Ascending aorta (tissue), 2 donors: ENCODE data around the gene TCOF1. TPM values are rescaled to one million over a fixed set of nuclear protein-coding genes. Genes with fewer than 3 reads are reported as not detected.

Experiments used
- DNase-seq, 2 donors: peaks; one replicate each; pipeline ENCODE4 v3.0.0-alpha.2; 2019; ENCODE audit warnings: low spot score in 2 of 2
- H3K27ac ChIP-seq, 2 donors: fragments of 200-600 bp; sonication (generic); one replicate each; pipeline ENCODE4 v1.5.1; 2016 to 2017; ENCODE audit warnings: mild to moderate bottlenecking in 1 of 2
- H3K27me3 ChIP-seq: fragments of 200-600 bp; sonication (generic); one replicate; pipeline ENCODE4 v1.5.1; 2017
- H3K36me3 ChIP-seq, 2 donors: fragments of 200-600 bp; sonication (generic); one replicate each; pipeline ENCODE4 v1.5.1; 2016
- H3K4me1 ChIP-seq, 2 donors: fragments of 200-600 bp; sonication (generic); one replicate each; pipeline ENCODE4 v1.5.1; 2016 to 2017; ENCODE audit warnings: mild to moderate bottlenecking in 1 of 2
- H3K4me3 ChIP-seq, 2 donors: fragments of 200-600 bp; sonication (generic); one replicate each; pipeline ENCODE4 v1.5.1; 2016 to 2017; ENCODE audit warnings: mild to moderate bottlenecking in 1 of 2
- H3K9me3 ChIP-seq, 2 donors: fragments of 200-600 bp; sonication (generic); one replicate each; pipeline ENCODE4 v1.5.1; 2016
- intact Hi-C: fragments of 100-400 bp; cut with DNase I; formaldehyde crosslinking; loops from one replicate; pipeline ENCODE4 v1.15.1; 2023
- total RNA-seq: library from RNA; depleted of rRNA; stranded (reverse); fragments of >200 nt; gene quantifications from one replicate; pipeline ENCODE4 v1.1.0, GENCODE V29; 2016
- TF ChIP-seq, protein P1 (sequence below), 3 experiments: fragments of 200-600 bp in 2 of 3; fragments of 450-650 bp in 1 of 3; sonication (generic) in 2 of 3; IDR thresholded peaks; one replicate each; pipeline ENCODE4 v1.5.1; 2016 to 2019; ENCODE audit warnings: antibody characterized with exemption in 3 of 3, mild to moderate bottlenecking in 1 of 3, moderate library complexity in 1 of 3

The TCOF1 gene
- total RNA-seq, 1 donor from 2014 or later, result 31.4 TPM

DNA sequence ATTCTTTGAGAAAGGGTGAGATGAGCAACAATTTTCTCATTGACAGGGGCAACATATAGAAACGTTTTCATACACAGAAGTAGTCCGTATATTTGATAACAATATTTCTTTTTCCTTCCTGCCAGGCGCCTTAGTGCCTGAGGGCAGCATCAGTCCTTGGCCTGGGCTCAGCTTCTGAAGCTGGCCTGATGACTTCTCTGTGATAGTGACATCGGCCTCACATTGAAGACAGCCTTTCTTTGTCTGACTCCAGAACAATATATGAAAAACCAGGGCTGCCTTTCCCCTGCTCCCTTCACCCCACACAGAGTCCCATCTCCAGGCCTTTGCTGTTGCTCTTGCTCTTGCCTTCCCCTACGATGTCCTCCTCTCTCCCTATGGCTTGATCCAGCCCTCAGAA, 24.1 kb upstream of the TCOF1 start:
- intact Hi-C loops, result no loop called here
- H3K4me3 ChIP-seq, result no peak overlapping the region
- no peaks in the 10 kb centered on the region for H3K9me3 ChIP-seq
- no peaks in the 10 kb centered on the region for H3K4me1 ChIP-seq
- no peaks in the 10 kb centered on the region for H3K36me3 ChIP-seq
- H3K27me3 ChIP-seq, result no peaks in the 10 kb centered on the region
- DNase-seq, result no peak
- no peak overlapping the region for H3K27ac ChIP-seq
- TF ChIP-seq, protein P1, sequence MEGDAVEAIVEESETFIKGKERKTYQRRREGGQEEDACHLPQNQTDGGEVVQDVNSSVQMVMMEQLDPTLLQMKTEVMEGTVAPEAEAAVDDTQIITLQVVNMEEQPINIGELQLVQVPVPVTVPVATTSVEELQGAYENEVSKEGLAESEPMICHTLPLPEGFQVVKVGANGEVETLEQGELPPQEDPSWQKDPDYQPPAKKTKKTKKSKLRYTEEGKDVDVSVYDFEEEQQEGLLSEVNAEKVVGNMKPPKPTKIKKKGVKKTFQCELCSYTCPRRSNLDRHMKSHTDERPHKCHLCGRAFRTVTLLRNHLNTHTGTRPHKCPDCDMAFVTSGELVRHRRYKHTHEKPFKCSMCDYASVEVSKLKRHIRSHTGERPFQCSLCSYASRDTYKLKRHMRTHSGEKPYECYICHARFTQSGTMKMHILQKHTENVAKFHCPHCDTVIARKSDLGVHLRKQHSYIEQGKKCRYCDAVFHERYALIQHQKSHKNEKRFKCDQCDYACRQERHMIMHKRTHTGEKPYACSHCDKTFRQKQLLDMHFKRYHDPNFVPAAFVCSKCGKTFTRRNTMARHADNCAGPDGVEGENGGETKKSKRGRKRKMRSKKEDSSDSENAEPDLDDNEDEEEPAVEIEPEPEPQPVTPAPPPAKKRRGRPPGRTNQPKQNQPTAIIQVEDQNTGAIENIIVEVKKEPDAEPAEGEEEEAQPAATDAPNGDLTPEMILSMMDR (IDR thresholded peaks at IDR 0.05), result no peak

DNA sequence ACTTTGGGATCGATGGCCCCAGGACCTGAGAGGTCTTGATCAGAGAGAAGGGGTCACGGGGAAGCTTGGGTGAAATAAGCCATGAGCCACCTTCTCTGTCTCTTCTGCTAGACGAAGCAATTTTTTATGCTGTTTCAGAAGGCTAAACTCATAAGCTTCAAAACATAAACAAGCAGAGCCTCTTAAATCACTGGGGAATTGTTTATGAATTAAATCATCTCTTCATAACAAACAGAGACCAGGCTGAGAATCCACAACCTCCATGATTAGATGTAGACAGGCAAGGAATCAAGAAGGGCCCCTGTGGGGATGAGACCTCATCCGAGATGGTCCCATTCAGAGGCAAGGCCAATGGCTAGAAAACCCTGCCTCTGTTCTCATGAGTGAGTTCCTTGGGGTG, 21.7 kb upstream of the TCOF1 start:
- Histone ChIP-seq H3K4me1 (no peaks in the 10 kb centered on the region), H3K4me3 (no peak overlapping the region), H3K27me3 (no peaks in the 10 kb centered on the region), H3K36me3 (no peaks in the 10 kb centered on the region), H3K27ac (no peak overlapping the region), H3K9me3 (no peaks in the 10 kb centered on the region)
- no peak for DNase-seq
- intact Hi-C loops, result no loop called here
- TF ChIP-seq, protein P1 (IDR thresholded peaks at IDR 0.05), result no peak

DNA sequence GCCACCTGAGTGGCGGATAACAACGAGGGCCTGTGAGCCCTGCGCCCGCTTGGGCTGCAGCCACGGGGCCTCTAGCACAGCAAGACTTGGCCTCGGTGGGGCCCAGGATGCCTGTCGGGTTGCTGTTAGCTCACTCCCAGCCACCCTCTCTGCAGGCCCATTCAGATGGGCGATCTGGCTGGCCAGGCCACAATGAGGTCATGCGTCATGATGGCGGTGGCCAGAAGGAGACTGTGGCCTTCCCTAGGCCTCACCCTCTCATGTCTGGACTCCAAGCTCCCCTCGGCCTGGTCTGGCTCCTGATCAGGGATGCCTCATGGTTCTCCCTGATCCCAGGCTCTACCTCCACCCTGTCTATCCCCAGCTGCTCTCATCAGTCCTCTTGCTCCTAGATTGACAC, 19.0 kb upstream of the TCOF1 start:
- no peak for DNase-seq
- H3K27me3 ChIP-seq, result no peaks in the 10 kb centered on the region
- TF ChIP-seq, protein P1 (IDR thresholded peaks at IDR 0.05), result no peak
- H3K9me3 ChIP-seq, result no peaks in the 10 kb centered on the region
- H3K36me3 ChIP-seq, result no peaks in the 10 kb centered on the region
- H3K4me3 ChIP-seq, result no peak overlapping the region
- H3K27ac ChIP-seq, result no peak overlapping the region
- intact Hi-C loops, result no loop called here
- H3K4me1 ChIP-seq, result no peaks in the 10 kb centered on the region

DNA sequence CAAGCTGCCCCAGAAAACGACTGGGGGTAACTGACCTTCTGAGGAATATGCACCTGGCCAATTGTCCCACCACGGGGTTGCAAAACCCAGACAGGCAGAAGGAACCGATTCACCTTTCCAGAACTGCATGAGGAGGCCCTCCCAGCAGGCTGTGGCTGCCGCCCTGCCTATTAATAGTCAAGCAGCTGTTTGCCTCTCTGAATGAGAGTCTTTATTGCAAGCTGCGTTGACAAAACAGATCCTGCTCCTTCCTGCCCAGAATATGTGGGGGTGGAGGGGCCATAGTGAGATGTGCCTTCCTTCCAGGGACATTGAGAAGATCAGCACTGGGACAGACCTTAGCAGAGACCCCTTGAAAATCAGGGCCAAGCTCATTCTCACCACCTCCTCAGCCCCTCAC, 18.3 kb upstream of the TCOF1 start:
- Histone ChIP-seq H3K36me3 (no peaks in the 10 kb centered on the region), H3K27ac (no peak overlapping the region), H3K27me3 (no peaks in the 10 kb centered on the region), H3K4me3 (no peak overlapping the region), H3K9me3 (no peaks in the 10 kb centered on the region), H3K4me1 (no peaks in the 10 kb centered on the region)
- DNase-seq, result no peak
- TF ChIP-seq, protein P1 (IDR thresholded peaks at IDR 0.05), result no peak
- intact Hi-C loops, result no loop called here

DNA sequence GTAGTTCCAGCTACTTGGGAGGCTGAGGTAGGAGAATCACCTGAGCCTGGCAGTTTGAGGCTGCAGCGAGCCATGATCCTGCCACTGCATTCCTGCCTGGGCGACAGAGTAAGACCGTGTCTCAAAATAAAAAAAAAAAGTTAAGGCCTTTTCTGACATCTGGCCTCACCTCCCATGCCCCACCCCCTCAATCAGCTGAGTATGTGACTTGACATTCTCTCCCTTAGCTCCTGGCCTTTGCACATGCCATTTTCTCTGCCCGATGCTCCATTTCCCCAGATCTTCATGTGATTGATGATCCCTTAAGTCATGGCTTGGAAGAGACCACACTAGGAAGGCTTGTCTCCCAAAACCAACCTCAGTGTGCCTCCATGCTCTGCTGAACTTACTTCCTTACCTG, 17.7 kb upstream of the TCOF1 start:
- Histone ChIP-seq H3K27me3 (no peaks in the 10 kb centered on the region), H3K27ac (no peak overlapping the region), H3K9me3 (no peaks in the 10 kb centered on the region), H3K4me1 (no peaks in the 10 kb centered on the region), H3K4me3 (no peak overlapping the region), H3K36me3 (no peaks in the 10 kb centered on the region)
- TF ChIP-seq, protein P1 (IDR thresholded peaks at IDR 0.05), result no peak
- DNase-seq, result no peak
- intact Hi-C loops, result no loop called here

DNA sequence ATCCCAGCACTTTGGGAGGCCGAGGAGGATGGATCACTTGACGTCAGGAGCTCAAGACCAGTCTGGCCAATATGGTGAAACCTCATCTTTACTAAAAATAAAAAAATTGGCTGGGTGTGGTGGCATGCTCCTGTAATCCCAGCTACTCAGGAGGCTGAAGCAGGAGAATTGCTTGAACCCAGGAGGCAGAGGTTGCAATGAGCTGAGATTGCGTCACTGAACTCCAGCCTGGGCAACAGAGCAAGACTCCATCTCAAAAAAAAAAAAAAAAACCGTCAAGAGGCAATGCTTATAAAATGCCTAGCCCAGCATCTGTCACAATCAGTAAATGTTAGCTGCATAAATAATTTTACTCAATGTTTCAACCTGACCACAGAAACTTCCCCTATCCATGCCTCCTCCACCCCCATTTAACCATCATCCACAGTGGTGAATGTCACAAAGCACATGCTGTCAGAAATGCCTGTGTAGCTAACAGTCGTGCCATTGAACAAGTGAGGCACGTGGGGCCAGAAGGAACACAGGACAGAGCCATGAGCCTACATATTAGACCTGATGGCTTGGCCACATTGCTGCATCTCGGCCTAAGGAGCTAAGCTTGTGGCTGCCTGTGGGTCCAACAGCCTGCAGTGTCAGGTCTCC, 16.8 kb upstream of the TCOF1 start:
- intact Hi-C loops, result no loop called here

More for the DNA sequence above, 16.8 kb upstream of the TCOF1 start:
- H3K27ac ChIP-seq, result no peak overlapping the region
- DNase-seq, result no peak
- TF ChIP-seq, protein P1 (IDR thresholded peaks at IDR 0.05), result no peak
- H3K27me3 ChIP-seq, result no peaks in the 10 kb centered on the region
- H3K4me3 ChIP-seq, result no peak overlapping the region
- H3K4me1 ChIP-seq, result no peaks in the 10 kb centered on the region
- no peaks in the 10 kb centered on the region for H3K9me3 ChIP-seq
- no peaks in the 10 kb centered on the region for H3K36me3 ChIP-seq
